ENCODE data around the gene TARBP1.
A peak's percentile ranks its signal among the peaks of the same experiment; 100 is the strongest.
"Not testable (repeated sequence)": the region's sequence is repeated elsewhere in the genome, so short reads cannot be mapped to it uniquely, and the experiment has no call there.

Gene TARBP1

GRCh38 chr1:234504251-234504650 is 25.3 kb upstream of the TARBP1 start:
- DNase-seq, result not testable (repeated sequence)

- DNase-seq, result no peak
Measured at GRCh38 chr1:234503193-234504050, 24.4 kb upstream of the TARBP1 start.

- no peak for DNase-seq
Measured at GRCh38 chr1:234502785-234503184, 23.8 kb upstream of the TARBP1 start.

- no peak for DNase-seq
Measured at GRCh38 chr1:234500269-234500668, 21.3 kb upstream of the TARBP1 start.

GRCh38 chr1:234499943-234500245 is 20.9 kb upstream of the TARBP1 start:
- no peak for DNase-seq

- DNase-seq, result peak; percentile 26
Measured at GRCh38 chr1:234499119-234499942, 20.4 kb upstream of the TARBP1 start.

- no peak for DNase-seq
Measured at GRCh38 chr1:234498448-234499118, 19.6 kb upstream of the TARBP1 start.

- no peak for DNase-seq
Measured at GRCh38 chr1:234497589-234497988, 18.6 kb upstream of the TARBP1 start.

- DNase-seq, result no peak
Measured at GRCh38 chr1:234495231-234495990, 16.4 kb upstream of the TARBP1 start.

- no peak for DNase-seq
Measured at GRCh38 chr1:234494049-234494448, 15.1 kb upstream of the TARBP1 start.

GRCh38 chr1:234490793-234491479 is 12.0 kb upstream of the TARBP1 start:
- DNase-seq, result no peak

- no peak for DNase-seq
Measured at GRCh38 chr1:234489698-234490077, 10.7 kb upstream of the TARBP1 start.

GRCh38 chr1:234489007-234489697 is 10.2 kb upstream of the TARBP1 start:
- no peak for DNase-seq

GRCh38 chr1:234488054-234489006 is 9.4 kb upstream of the TARBP1 start:
- no peak for DNase-seq

- DNase-seq, result no peak
Measured at GRCh38 chr1:234486858-234487840, 8.2 kb upstream of the TARBP1 start.

GRCh38 chr1:234484991-234485739 is 6.2 kb upstream of the TARBP1 start:
- DNase-seq, result no peak

- DNase-seq, result no peak
Measured at GRCh38 chr1:234484218-234484617, 5.2 kb upstream of the TARBP1 start.

- DNase-seq, result no peak
Measured at GRCh38 chr1:234481771-234482170, 2.8 kb upstream of the TARBP1 start.
